ENCODE measurements around the gene CT55.
"Not testable (repeated sequence)": the region's sequence is repeated elsewhere in the genome, so short reads cannot be mapped to it uniquely, and the experiment has no call there.

Gene CT55, protein sequence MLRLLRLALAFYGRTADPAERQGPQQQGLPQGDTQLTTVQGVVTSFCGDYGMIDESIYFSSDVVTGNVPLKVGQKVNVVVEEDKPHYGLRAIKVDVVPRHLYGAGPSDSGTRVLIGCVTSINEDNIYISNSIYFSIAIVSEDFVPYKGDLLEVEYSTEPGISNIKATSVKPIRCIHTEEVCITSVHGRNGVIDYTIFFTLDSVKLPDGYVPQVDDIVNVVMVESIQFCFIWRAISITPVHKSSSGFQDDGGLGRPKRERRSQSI

DNA sequence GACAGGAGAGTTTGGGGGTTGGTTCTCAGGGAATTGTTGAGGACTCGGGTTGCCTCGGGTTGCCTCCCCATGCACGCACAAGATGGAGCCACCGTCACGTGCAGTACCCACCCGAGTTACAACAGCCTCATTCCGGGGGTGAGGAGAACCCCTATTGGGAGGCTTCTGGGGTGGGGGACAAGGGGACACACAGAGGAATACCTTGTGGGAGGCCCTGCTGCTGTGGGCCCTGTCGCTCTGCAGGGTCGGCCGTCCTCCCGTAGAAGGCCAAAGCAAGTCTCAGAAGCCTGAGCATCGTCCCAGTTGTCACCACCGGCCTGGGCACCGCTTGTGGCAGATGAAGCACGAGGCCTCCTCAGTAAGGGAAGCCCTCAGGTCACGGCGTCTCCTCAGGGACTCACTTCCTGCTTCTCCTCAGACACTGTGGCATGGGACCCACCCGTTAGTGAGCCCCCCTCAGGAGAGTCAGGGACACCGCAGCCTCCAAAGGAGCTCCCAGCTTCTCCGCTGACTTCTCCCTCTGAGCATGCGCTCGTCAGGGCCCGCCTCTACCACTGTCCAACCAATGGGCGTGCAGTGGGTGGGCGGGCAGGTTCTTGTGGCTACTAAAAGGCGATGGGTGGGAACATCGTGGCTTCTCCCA, at the start of gene CT55:
Gene CT55, minus strand, starts transcription at position 522 of the 643 bp plus-strand sequence. Its CDS starts 227 bp downstream, at position 295.
- DNase-seq (ENCODE audit: low read depth): no peak

DNA sequence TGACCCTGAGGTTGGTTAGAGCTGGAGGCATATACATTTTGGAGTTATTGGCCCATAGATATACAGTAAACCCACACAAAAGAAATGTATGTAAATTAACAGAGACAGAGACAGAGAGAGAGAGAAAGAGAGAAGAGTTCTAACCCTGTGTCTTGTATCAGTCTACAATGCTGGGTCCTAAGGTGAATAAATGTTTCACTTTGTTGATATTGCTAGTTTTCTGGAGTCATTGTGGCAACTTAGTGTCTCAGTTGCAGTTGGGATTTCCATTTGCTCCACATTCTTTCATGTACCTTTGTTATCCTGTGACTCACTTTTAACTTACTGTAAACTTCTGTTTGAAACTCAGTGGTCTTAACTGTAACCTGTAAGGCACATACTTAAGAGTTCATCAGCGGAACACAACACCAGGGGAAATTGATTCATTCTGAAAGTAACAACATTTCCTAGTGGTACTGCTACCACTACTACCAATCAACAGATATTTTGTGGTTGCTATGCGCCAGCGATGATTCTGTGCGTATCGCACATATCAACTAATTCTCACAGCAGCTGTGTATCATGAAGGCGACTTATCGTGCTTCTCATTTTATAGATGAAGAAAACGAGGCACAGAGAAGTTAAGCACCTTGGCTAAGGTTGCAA, 42.1 kb upstream of the CT55 start:
- no peak for DNase-seq (ENCODE audit: low read depth)

DNA sequence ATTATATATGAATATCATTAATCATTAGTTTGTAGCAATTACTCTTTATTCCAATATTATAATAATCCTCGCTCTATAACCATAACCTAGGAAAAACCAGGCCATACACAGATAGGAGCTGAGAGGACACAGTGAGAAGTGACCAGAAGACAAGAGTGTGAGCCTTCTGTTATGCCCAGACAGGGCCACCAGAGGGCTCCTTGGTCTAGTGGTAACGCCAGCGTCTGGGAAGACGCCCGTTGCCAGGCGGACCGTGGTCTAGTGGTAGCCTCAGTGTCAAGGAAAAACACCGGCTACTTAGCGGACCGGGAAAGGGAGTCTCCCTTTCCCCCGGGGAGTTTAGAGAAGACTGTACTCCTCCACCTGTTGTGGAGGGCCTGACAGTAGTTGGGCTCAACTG, 35.2 kb upstream of the CT55 start:
- DNase-seq (ENCODE audit: low read depth): not testable (repeated sequence)

DNA sequence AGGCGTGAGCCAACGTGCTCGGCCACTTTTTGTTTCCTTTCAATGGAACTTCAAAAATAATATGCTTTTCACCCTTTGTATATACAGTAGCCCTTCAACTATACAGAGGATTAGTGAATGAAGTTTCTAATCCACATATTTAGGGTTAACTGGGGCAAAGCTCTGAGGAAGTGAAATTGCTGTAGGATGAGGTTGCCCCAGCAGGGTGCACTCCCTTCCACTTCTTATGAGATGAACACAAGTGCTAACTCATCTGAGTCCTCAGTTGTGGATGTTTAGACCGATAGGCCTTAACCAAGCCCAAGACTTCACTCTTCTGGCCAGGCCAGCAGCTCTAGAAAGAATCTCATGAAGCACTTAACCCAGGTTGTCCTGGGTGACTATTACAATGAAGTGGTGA, 29.1 kb upstream of the CT55 start:
- no peak for DNase-seq (ENCODE audit: low read depth)

DNA sequence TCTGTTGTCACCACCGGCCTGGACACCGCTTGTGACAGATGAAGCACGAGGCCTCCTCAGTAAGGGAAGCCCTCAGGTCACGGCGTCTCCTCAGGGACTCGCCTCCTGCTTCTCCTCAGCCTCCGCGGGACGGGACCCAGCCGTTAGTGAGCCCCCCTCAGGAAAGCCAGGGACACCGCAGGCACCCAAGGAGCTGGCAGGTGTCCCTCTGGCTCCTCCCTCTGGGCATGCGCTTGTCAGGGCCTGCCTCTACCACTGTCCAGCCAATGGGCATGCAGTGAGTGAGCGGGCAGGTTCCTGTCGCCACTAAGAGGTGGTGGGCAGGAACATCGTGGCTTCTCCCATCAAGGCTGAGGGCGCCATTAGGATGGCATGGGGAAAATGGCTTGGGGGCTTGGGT, 23.5 kb upstream of the CT55 start:
- DNase-seq (ENCODE audit: low read depth): no peak

DNA sequence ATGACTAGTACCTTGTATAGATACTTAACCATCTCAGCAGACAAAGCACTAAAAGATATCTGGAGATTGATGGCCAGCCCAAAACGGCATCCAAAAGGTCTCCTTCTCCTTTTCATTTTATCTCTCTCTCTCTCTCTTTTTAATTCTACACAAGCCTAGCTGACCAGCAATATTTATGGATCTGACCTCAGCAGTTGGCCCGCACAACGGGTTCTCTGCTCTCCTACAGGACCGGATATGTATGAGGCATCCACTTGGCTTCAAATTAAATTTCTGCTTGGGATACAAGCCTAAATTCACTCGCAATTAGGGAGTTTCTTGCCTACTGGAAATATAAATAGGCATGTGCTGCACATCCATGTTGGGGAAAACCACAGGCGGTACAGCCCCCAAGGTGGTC, 22.5 kb upstream of the CT55 start:
- no peak for DNase-seq (ENCODE audit: low read depth)

DNA sequence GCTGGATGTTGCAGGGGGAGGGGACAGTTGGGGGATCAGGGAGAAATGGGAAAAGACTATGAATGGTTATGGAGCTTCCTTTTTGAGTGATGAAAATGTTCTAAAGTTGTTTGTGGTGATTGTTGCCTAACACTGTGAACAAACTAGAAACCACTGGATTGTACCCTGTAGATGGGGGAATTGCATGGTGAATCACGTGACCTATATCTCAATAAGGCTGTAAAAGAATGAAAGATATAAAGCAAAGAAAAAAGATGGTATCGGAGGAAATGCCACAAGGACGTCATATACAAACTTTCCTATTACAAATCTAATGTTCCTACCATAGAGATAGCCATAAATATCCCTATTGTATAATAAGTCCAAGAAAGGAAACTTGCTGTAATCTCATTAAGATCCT, 20.6 kb upstream of the CT55 start:
- DNase-seq (ENCODE audit: low read depth): no peak

DNA sequence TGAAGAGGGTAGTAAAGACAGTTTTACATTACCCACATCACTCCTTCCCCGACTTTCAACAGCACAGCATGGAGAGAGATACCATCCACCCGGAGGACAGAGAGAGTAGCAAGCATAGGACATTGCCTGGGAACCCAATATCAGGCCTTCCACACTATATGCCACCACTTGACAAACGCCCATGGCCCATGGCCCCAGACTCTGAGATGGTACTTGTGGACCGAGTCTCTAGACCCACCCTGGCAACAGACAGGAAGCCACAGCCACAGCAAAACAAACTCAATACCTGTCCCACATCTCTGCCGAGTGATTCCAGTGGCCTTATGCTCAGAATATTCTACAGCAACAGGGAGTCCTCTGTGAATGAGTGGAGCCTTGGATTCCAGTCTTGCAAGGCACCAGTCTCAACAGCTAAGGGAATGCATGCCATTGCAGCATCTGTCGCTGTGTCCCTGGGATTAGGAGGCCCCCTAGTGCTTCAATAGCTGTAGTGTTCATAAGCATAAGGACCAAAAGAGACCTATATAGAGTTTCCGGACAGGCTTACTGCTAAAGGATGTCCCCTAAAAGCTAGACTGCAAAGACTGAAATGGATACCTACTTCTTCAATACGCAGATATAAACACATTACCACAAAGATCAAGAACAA, 14.7 kb upstream of the CT55 start:
- no peak for DNase-seq (ENCODE audit: low read depth)

DNA sequence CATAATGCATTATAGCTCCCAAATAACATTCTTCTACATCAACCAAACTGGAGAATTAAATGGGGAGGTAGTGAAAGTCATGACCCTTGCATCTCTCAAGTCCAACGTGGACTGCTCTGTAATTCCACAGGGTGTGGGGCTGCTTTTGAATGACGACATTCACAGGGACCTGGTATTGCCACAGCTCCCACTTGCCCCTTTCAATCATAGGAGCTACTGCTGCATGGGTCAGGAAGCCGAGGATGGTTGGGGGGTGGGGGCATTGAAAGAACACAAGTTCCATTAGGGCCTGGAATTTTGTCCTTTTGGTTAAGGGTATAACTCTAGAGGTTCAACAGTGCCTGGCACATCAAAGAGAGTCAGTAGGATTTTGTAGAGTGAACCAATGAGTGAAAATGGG, 7.4 kb upstream of the CT55 start:
- DNase-seq (ENCODE audit: low read depth): no peak

DNA sequence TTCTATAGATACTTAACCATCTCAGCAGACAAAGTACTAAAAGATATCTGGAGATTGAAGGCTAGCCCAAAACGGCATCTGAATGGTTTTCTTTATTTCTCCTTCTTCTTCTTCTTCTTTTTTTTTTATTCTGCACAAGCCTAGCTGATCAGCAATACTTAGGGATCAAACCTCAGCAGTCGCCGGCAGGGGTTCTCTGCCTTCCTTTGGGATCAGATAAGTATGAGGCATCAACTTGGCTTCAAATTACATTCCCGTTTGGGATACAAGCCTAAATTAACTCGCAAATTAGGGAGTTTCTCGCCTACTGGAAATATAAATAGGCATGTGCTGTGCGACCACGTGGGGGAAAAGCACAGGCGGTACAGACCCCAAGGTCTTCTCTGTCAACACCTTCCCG, 730 bp downstream of the CT55 start:
- DNase-seq (ENCODE audit: low read depth): no peak

DNA sequence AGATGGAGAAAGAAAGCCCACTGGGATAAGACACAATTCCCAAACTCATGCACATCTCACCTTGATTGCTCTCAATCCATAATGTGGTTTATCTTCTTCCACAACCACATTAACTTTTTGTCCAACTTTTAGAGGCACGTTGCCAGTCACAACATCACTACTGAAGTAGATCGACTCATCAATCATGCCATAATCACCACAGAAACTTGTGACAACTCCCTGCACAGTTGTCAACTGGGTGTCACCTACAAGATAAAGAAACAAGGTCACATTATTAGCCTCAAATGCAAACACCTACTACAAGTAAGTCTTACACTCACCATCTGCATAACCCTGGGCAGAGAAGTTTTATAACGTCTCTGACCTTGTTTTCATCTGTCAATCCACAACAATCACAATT, 1.7 kb downstream of the CT55 start:
- not testable (repeated sequence) for DNase-seq (ENCODE audit: low read depth)

DNA sequence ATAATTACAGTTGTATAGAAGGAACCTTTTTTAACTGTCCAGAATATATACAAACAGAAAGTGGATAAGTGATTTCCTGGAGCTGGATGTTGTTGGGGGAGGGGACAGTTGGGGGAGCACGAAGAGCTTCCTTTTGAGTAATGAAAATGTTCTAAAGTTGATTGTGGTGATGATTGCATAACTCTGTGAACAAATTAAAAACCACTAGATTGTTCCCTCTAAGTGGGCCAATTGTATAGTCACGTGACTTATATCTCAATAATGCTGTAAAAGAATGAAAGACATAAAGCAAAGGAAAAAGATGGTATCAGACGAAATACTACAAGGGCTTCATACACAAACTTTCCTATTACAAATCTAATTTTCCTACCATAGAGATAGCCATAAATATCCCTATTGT, 2.7 kb downstream of the CT55 start:
- DNase-seq (ENCODE audit: low read depth): no peak

DNA sequence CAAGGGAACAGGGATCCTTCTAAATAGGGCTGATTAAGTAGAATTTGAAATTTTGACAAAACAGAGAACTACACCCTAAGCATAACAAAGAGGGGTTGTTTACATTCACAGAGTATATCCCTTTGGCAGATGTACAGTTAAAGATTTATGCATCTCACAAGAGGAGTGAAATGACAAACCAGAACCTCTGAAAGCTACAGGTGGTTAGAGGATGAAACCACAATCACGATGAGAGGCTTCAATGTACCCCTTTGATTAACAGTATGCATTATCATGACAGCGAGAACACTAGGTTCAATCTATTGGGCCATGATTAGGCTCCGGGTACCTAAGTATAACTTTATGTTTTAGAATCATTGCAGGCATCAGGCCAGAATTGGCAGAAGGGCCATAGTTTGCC, 16.5 kb downstream of the CT55 start:
- not testable (repeated sequence) for DNase-seq (ENCODE audit: low read depth)

DNA sequence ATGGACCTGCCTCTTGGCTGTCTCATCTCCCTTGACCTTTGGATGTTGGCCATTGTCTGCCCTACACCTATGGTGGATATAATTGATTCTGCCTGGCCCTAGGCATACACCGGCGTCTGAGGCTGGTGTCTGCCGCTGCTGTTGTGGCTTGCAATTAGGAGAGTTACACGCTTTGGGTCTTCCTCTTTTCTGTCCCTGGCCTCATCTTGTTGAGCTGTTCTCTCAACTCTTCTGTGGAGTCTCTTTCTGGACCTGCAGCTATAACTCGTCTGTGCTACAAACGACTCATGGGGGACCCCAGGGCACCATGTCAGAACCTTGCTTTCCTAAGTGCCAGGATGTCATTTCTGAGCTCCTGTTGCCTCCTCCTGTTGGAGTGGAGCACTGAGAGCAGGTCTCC, 45.1 kb downstream of the CT55 start:
- DNase-seq (ENCODE audit: low read depth): not testable (repeated sequence)

DNA sequence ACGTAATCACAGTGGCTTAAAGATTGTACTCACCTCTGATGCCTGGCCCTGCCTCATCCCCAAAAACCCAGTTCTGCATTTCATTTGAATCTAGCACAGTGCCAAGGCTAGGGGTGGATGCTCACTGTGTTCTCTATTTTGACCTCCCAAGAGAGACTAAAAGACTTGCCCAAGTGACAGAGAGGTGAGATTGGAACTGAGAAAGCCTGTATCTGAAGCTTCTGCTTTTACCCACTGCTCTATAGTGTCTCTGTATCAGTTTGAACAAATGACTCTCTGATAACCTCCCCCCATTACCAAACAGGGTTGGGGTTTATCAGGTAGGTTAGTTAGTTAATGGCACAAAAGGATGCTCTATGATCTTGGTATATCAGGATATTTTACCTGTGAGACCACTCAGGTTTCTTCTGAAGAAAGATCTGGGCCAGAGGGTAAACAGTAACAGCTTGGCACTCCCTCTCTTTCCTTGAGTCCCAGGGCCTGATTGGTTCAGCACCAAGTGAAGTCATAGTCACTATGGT, 51.1 kb downstream of the CT55 start, which contains the start of gene ETDB:
Gene ETDB, minus strand, starts transcription at position 471 of the 521 bp plus-strand sequence. CDS start 1,265 bp downstream, outside the sequence.
- not testable (repeated sequence) for DNase-seq (ENCODE audit: low read depth)

DNA sequence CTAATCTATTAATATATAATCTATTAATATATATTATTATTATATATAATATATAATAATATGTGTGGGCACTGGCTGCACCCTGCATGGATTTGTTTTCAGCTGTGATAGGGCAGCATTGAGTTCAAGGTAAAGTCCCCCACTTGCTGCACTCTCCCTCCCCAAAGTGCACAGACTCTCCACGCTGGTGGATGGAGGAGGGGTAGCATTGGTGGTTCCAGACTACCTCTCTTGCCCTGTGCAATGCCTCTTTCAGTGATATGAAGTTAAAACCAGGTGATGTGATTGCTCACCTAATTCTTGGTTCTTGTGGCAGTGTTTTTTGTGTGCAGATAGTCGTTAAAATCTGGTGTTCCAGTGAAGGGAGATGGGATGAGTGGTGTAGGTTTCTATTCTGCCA, 55.1 kb downstream of the CT55 start:
- DNase-seq (ENCODE audit: low read depth): not testable (repeated sequence)

DNA sequence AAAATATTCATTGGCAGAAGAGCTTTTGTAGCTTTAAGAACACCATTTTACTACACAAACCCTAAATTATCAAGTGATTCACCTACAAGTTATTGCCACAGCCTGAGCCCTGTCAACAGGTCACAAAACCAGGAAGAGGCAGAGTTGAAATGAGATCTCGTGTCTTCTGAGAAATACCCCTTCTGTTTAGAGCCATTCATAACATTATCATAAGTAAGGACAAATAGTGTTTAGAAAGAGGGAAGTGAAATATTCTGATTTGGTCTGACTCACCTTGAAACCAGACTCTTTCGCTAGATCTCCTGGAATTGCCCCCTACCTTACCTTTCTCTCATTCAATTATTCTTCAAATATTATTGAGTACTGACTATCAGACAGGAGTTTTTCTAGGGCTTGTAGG, 56.8 kb downstream of the CT55 start:
- no peak for DNase-seq (ENCODE audit: low read depth)

DNA sequence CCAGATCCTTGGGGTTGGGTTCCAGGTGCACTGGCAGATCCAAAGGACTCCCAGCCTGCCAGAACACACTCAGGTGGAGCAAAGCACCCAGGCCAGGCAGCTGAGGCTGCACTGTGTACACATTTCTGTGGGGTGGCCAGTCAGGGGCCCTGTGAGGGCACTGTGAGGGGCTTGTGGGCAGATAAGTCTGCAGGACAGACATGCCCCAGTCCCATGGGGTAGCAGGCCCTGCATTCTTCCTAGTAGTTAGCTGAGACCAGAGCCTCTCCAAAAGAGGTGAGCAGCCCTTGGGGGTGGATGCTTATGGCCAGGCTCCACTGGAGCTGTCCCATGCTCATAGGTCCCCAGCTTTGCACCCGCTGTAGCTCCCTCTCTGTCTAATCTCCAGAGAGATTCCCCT, 58.5 kb downstream of the CT55 start:
- DNase-seq (ENCODE audit: low read depth): no peak

DNA sequence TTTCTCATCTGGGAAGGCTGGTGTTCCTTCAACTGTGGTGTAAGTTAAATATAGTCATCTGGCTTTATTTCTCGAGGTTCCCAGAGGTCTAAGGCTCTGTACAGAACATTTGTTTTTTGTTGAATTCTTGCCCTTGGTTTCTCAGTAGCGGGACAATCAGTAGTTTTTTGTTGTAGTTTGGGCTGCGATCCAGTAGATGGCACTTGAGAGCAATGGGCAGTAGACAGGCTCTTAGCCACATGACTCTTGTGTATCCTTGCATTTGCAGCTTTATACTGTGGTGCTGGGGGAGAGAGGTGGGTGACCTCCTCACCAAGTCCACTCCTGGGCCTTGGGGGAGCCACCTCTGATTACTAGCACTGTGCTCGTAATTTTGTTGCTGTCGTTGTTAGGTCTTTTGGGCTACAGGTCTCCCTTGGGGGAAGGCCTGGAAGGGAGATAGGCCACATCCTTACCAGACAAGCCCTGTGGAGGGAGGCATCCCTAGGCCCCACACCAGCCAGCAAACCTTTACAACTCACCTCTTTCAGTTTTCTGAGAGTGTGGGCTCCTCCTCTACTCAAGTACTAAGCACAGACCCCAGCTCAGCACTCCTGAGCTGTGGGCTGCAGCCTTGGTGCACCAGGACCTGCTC, 59.0 kb downstream of the CT55 start:
- DNase-seq (ENCODE audit: low read depth): no peak

DNA sequence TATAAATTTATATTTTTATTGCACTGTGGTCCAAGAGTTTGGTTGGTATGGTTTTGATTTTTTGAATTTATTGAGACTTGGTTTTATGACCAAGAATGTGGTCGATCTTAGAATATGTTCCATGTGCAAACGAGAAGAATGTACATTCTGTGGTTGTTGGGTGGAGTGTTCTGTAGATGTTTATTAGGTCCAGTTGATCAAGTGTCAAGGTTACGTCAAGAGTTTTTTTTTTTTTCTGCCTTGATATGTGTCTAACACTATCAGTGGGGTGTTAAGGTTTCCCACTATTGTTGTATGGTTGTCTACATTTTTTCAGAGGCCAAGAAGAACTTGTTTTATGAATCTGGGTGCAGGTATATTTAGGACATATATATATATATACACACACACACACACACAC, 61.6 kb downstream of the CT55 start:
- no peak for DNase-seq (ENCODE audit: low read depth)
